HG03342 (cell line): ENCODE measurements around the gene TBX15.
"Not testable (repeated sequence)": the region's sequence is repeated elsewhere in the genome, so short reads cannot be mapped to it uniquely, and the experiment has no call there.

Source experiments
- ATAC-seq: cut with Tn5 transposase; IDR thresholded peaks from one replicate; pipeline ENCODE4 v1.9.1; 2021; ENCODE audit warnings: mild to moderate bottlenecking, moderate library complexity; ENCODE audit not compliant: unreplicated experiment

Gene TBX15

GRCh38 chr1:118960567-118961136 is 27.5 kb downstream of the TBX15 start:
- no peak for ATAC-seq

GRCh38 chr1:118960026-118960561 is 28.0 kb downstream of the TBX15 start:
- peak; percentile 85 for ATAC-seq

GRCh38 chr1:118958937-118959631 is 29.1 kb downstream of the TBX15 start:
- ATAC-seq, result peak; percentile 17

GRCh38 chr1:118958140-118958539 is 30.0 kb downstream of the TBX15 start:
- no peak for ATAC-seq

- not testable (repeated sequence) for ATAC-seq
Measured at GRCh38 chr1:118957579-118957978, 30.6 kb downstream of the TBX15 start.

- ATAC-seq, result no peak
Measured at GRCh38 chr1:118954301-118954905, 33.7 kb downstream of the TBX15 start.

GRCh38 chr1:118951270-118951936 is 36.7 kb downstream of the TBX15 start:
- no peak for ATAC-seq

- ATAC-seq, result no peak
Measured at GRCh38 chr1:118949315-118949714, 38.8 kb downstream of the TBX15 start.

- ATAC-seq, result no peak
Measured at GRCh38 chr1:118948846-118949245, 39.3 kb downstream of the TBX15 start.

GRCh38 chr1:118948351-118948750 is 39.8 kb downstream of the TBX15 start:
- no peak for ATAC-seq

- ATAC-seq, result no peak
Measured at GRCh38 chr1:118947790-118948189, 40.4 kb downstream of the TBX15 start.

GRCh38 chr1:118947003-118947765 is 41.0 kb downstream of the TBX15 start:
- no peak for ATAC-seq

- ATAC-seq, result no peak
Measured at GRCh38 chr1:118945489-118945888, 42.7 kb downstream of the TBX15 start.

GRCh38 chr1:118944546-118944945 is 43.6 kb downstream of the TBX15 start:
- no peak for ATAC-seq

GRCh38 chr1:118944133-118944532 is 44.0 kb downstream of the TBX15 start:
- no peak for ATAC-seq

GRCh38 chr1:118940957-118941356 is 47.2 kb downstream of the TBX15 start:
- ATAC-seq, result no peak

GRCh38 chr1:118937413-118938072 is 50.6 kb downstream of the TBX15 start:
- ATAC-seq, result no peak

- no peak for ATAC-seq
Measured at GRCh38 chr1:118934706-118935105, 53.4 kb downstream of the TBX15 start.

- no peak for ATAC-seq
Measured at GRCh38 chr1:118933051-118933781, 54.9 kb downstream of the TBX15 start.

- no peak for ATAC-seq
Measured at GRCh38 chr1:118931876-118932275, 56.3 kb downstream of the TBX15 start.
